Astrocyte (in vitro differentiated cells and primary cell): ENCODE results near the gene ASPSCR1. TPM values are rescaled to one million over a fixed set of nuclear protein-coding genes. Genes with fewer than 3 reads are reported as not detected.

Experiments used
- DNase-seq: peaks from one replicate; pipeline ENCODE4 v3.0.0-alpha.2; 2010; ENCODE audit warnings: low read depth
- FAIRE-seq: peaks from 2 replicates; lab custom pipeline; 2011; peaks lifted over from hg19 to GRCh38; lab: Jason Lieb, UNC
- H2AFZ ChIP-seq: 2 replicates; pipeline ENCODE4 v1.6.0; 2012; ENCODE audit warnings: low read depth, low read length, inconsistent platforms
- H3K27ac ChIP-seq: 2 replicates; pipeline ENCODE4 v1.5.1; 2011; ENCODE audit warnings: low read depth, low read length, inconsistent platforms
- H3K27me3 ChIP-seq: 2 replicates; pipeline ENCODE4 v1.6.0; 2011; ENCODE audit warnings: low read length, inconsistent platforms; ENCODE audit not compliant: insufficient read depth
- H3K36me3 ChIP-seq: 2 replicates; pipeline ENCODE4 v1.5.1; 2011; ENCODE audit warnings: low read length, inconsistent platforms; ENCODE audit not compliant: insufficient read depth
- H3K4me1 ChIP-seq: 2 replicates; pipeline ENCODE4 v1.5.1; 2011; ENCODE audit warnings: low read length, inconsistent platforms; ENCODE audit not compliant: insufficient read depth
- H3K4me2 ChIP-seq: 2 replicates; pipeline ENCODE4 v1.6.0; 2012; ENCODE audit warnings: low read length, inconsistent platforms
- H3K4me3 ChIP-seq: 2 replicates; pipeline ENCODE4 v1.5.1; 2011; ENCODE audit warnings: low read depth, mild to moderate bottlenecking, low read length, inconsistent platforms; ENCODE audit not compliant: insufficient read depth
- H3K79me2 ChIP-seq: 2 replicates; pipeline ENCODE4 v1.6.0; 2012; ENCODE audit warnings: mild to moderate bottlenecking, low read length, inconsistent platforms; ENCODE audit not compliant: insufficient read depth
- H3K9ac ChIP-seq: 2 replicates; pipeline ENCODE4 v1.6.0; 2012; ENCODE audit warnings: mild to moderate bottlenecking, low read length, inconsistent platforms
- H3K9me3 ChIP-seq: 2 replicates; pipeline ENCODE4 v1.5.1; 2012; ENCODE audit warnings: low read depth, mild to moderate bottlenecking, low read length, inconsistent platforms; ENCODE audit not compliant: insufficient read depth
- H4K20me1 ChIP-seq: 2 replicates; pipeline ENCODE4 v1.6.0; 2012; ENCODE audit warnings: low read length, inconsistent platforms; ENCODE audit not compliant: insufficient read depth
- H3K27ac Mint-ChIP-seq: one replicate; pipeline ENCODE4 v1.8.0; 2021; ENCODE audit warnings: mild to moderate bottlenecking, mixed read lengths; ENCODE audit not compliant: unreplicated experiment
- H3K27me3 Mint-ChIP-seq: one replicate; pipeline ENCODE4 v1.8.0; 2021; ENCODE audit warnings: low read depth, mixed read lengths; ENCODE audit not compliant: unreplicated experiment
- H3K36me3 Mint-ChIP-seq: one replicate; pipeline ENCODE4 v1.8.0; 2021; ENCODE audit warnings: low read depth, mixed read lengths; ENCODE audit not compliant: unreplicated experiment
- H3K4me1 Mint-ChIP-seq: one replicate; pipeline ENCODE4 v1.8.0; 2021; ENCODE audit warnings: low read depth, mixed read lengths; ENCODE audit not compliant: unreplicated experiment
- H3K4me3 Mint-ChIP-seq: one replicate; pipeline ENCODE4 v1.8.0; 2021; ENCODE audit warnings: mild to moderate bottlenecking, moderate library complexity, mixed read lengths; ENCODE audit not compliant: unreplicated experiment
- H3K9me3 Mint-ChIP-seq: one replicate; pipeline ENCODE4 v1.8.0; 2021; ENCODE audit warnings: mild to moderate bottlenecking, mixed read lengths; ENCODE audit not compliant: unreplicated experiment
- EZH2 ChIP-seq: IDR thresholded peaks from 2 replicates; pipeline ENCODE4 v1.6.1; 2012; ENCODE audit warnings: mild to moderate bottlenecking, low read length, inconsistent platforms; ENCODE audit not compliant: insufficient read depth
- total RNA-seq: library from RNA; stranded (reverse); gene quantifications from 2 replicates; pipeline ENCODE4 v1.2.1, GENCODE V29; 2021
- TF ChIP-seq, protein P1 (sequence below): IDR thresholded peaks from 2 replicates; pipeline ENCODE4 v1.5.1; 2011; ENCODE audit warnings: low read depth, mild to moderate bottlenecking, inconsistent platforms, low read length, moderate library complexity; ENCODE audit not compliant: insufficient read depth

ASPSCR1 gene
- total RNA-seq, 1 donor from 2014 or later, result 25.5 TPM

DNA sequence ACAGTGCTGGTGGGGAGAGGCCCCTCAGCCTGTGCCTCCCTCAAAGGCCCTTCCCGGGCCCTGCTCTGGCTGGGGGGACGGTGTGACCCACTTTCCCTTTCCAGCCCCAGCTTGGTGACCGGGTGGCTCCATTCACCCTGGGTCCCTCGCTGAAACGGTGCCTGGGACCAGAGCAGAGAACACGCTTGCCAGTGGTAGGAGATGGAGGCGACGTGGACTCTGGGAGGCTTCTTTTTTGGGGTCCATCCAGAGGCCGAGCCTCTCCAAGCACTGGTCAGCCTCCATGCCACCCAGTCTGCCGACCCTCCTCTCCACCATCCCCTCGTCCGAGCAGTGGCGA lies 37.5 kb downstream of the ASPSCR1 start:
- Mint-ChIP-seq H3K4me1 (no peaks in the 10 kb centered on the region), H3K9me3 (no peaks in the 10 kb centered on the region), H3K4me3 (no peak overlapping the region), H3K36me3 (no peaks in the 10 kb centered on the region), H3K27ac (no peak overlapping the region), H3K27me3 (no peaks in the 10 kb centered on the region)
- Histone ChIP-seq H3K79me2 (peaks cover under 1% of the 10 kb centered on the region), H3K4me3 (no peak overlapping the region), H3K4me1 (no peaks in the 10 kb centered on the region), H3K27me3 (no peaks in the 10 kb centered on the region), H4K20me1 (peaks cover 6% of the 10 kb centered on the region), H3K9ac (no peak overlapping the region), H3K4me2 (no peak overlapping the region), H2AFZ (no peak overlapping the region), H3K36me3 (no peaks in the 10 kb centered on the region), H3K9me3 (no peaks in the 10 kb centered on the region), H3K27ac (no peak overlapping the region)
- TF ChIP-seq EZH2, result no peak
- TF ChIP-seq, protein P1, sequence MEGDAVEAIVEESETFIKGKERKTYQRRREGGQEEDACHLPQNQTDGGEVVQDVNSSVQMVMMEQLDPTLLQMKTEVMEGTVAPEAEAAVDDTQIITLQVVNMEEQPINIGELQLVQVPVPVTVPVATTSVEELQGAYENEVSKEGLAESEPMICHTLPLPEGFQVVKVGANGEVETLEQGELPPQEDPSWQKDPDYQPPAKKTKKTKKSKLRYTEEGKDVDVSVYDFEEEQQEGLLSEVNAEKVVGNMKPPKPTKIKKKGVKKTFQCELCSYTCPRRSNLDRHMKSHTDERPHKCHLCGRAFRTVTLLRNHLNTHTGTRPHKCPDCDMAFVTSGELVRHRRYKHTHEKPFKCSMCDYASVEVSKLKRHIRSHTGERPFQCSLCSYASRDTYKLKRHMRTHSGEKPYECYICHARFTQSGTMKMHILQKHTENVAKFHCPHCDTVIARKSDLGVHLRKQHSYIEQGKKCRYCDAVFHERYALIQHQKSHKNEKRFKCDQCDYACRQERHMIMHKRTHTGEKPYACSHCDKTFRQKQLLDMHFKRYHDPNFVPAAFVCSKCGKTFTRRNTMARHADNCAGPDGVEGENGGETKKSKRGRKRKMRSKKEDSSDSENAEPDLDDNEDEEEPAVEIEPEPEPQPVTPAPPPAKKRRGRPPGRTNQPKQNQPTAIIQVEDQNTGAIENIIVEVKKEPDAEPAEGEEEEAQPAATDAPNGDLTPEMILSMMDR, result no peak
- DNase-seq (no peak), FAIRE-seq (no peak)

DNA sequence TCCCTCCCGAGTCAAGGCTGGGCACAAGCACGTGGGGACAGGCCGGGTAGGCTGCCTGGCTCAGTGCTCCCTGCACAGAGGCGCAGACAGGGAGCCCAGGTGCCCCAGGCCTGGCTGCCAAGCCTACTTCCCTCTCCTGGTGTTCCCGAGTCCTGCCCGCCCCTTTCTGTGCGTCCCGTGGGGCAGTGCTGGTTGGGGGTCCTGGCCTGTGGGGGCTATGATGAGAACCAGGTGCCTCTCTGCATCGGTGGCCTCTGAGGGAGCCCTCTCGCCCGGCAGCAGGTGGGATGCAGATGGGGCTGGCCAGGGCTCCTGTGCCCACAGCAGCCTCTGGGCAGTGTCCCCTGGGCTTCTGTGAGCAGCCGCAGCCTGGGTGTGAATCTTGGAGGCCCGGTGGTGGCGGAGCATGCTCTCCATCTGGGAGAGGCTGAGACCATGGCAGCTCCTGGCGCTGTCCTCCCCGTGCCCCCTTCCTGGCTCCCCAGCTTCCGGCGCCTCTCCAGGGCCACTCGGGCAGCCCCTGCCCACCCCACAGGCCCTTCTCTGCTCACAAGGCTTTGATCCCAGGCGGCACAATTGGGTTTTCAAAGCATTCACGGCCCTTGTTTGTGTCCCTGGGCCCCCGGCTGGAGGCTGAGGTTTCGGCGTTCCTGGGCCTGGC lies 38.0 kb downstream of the ASPSCR1 start:
- H3K4me2 ChIP-seq, result no peak overlapping the region
- H3K9ac ChIP-seq, result no peak overlapping the region
- peaks cover 5% of the 10 kb centered on the region for H3K79me2 ChIP-seq
- no peak overlapping the region for H3K4me3 ChIP-seq
- H3K4me1 Mint-ChIP-seq, result no peaks in the 10 kb centered on the region
- TF ChIP-seq, protein P1, result no peak
- no peak for TF ChIP-seq EZH2
- H3K4me1 ChIP-seq, result no peaks in the 10 kb centered on the region
- H3K27me3 ChIP-seq, result no peaks in the 10 kb centered on the region
- H4K20me1 ChIP-seq, result peaks cover 11% of the 10 kb centered on the region
- no peaks in the 10 kb centered on the region for H3K9me3 ChIP-seq
- H2AFZ ChIP-seq, result no peak overlapping the region
- no peaks in the 10 kb centered on the region for H3K27me3 Mint-ChIP-seq
- FAIRE-seq, result no peak
- no peak overlapping the region for H3K27ac ChIP-seq
- no peak overlapping the region for H3K4me3 Mint-ChIP-seq
- H3K27ac Mint-ChIP-seq, result no peak overlapping the region
- no peaks in the 10 kb centered on the region for H3K36me3 Mint-ChIP-seq
- H3K9me3 Mint-ChIP-seq, result no peaks in the 10 kb centered on the region
- H3K36me3 ChIP-seq, result no peaks in the 10 kb centered on the region
- DNase-seq, result no peak

DNA sequence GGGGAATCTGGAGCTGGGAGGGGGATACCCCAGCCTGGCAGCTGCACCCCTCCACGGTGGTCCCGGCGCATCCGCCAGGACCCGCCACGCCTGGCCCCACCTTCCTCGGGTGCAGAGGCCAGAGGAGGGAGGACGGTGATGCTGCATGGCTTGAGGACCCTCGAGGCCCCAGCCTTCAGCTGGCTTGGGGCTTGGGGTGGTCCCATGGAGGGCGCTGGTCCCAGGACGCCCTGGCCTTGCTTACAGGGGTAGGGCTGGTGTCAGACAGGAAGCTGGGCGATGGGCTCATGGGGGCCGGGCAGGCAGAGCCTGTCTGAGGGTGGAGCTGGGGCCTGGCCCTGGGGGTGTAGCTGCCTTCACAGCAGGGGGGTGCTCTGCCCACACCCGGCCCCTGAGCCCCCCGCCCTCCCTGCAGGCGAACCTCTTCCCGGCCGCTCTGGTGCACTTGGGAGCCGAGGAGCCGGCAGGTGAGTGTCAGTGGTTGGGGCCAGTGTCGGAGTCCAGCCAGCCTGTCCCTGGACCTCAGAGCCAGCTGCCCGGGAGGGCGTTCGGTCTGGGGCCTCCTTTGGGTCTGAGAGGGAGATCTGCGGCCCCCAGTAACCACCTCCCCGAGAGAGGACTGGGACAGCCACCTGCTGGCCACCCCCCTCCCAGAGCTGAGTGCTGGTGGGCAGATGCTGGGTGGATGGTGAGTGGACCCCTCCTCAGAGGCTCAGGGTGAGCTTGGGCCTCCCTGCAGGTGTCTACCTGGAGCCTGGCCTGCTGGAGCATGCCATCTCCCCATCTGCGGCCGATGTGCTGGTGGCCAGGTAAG lies 38.8 kb downstream of the ASPSCR1 start:
- FAIRE-seq (no peak), DNase-seq (no peak)
- H3K27me3 Mint-ChIP-seq, result no peaks in the 10 kb centered on the region
- H3K9me3 Mint-ChIP-seq, result no peaks in the 10 kb centered on the region
- Histone ChIP-seq H3K4me3 (no peak overlapping the region), H3K27ac (no peak overlapping the region), H3K36me3 (no peaks in the 10 kb centered on the region), H3K27me3 (no peaks in the 10 kb centered on the region), H3K9me3 (no peaks in the 10 kb centered on the region), H3K4me1 (peaks cover 4% of the 10 kb centered on the region), H3K79me2 (peaks cover 6% of the 10 kb centered on the region), H4K20me1 (peaks cover 19% of the 10 kb centered on the region), H2AFZ (no peak overlapping the region), H3K9ac (no peak overlapping the region), H3K4me2 (no peak overlapping the region)
- TF ChIP-seq EZH2, result no peak
- TF ChIP-seq, protein P1, result no peak
- no peaks in the 10 kb centered on the region for H3K36me3 Mint-ChIP-seq
- H3K4me3 Mint-ChIP-seq, result no peak overlapping the region
- H3K27ac Mint-ChIP-seq, result no peak overlapping the region
- no peaks in the 10 kb centered on the region for H3K4me1 Mint-ChIP-seq
